Stimulated activated CD8-positive, alpha-beta memory T cell treated with anti-CD3 and anti-CD28 coated beads, Interleukin-15, amount 100 ng/mL, for 1 hour (primary cell): ENCODE measurements around the gene CDH4.
"Not testable (repeated sequence)": the region's sequence is repeated elsewhere in the genome, so short reads cannot be mapped to it uniquely, and the experiment has no call there.

Experiments
- DNase-seq: peaks from one replicate; pipeline ENCODE4 v3.0.0-alpha.2; 2020; ENCODE audit warnings: low read depth

Gene CDH4

DNA sequence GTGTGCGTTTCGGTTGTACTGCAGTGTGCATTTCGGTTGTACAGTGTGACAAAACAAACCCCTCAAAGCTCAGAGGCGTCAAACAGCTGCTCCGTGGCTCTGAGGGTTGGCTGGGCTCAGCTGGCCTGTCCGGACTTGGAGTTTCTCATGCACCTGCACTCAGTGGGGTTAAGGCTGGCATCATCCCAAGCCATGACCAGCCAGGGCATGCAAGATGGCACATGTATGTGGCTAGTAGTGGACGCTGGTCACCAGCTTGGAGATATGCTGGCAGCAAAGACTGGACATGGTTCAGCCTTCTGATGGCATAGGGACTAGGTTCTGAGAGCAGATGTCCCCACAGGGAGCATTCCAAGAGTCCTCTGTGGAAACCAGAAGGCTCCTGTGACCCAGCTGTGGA lies 187.2 kb downstream of the CDH4 start:
- DNase-seq, result no peak

DNA sequence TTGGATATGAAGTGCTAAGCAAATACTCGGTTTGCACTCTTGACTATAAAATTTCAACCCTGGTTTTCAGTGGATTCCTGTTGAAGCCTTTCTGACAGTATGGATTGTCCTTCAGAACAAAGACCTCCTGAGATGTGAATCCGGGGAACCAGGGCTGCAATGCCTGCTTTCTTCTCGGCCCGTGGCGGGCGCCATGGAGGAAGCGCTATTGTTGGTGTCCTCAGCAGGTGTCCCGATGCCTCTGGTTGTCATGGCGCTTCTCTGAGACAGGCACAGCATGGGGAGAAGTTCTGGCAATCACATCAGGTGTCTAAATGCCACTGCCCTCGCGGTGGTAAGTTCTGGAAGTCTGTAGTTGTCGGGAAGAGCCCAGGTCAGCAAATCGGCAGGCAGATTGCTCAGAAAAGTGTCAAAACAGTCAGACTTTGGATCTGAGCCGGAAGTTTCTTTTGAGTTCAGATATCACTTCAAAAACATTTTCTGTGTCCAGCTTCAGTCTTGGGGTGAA lies 188.5 kb downstream of the CDH4 start:
- no peak for DNase-seq

DNA sequence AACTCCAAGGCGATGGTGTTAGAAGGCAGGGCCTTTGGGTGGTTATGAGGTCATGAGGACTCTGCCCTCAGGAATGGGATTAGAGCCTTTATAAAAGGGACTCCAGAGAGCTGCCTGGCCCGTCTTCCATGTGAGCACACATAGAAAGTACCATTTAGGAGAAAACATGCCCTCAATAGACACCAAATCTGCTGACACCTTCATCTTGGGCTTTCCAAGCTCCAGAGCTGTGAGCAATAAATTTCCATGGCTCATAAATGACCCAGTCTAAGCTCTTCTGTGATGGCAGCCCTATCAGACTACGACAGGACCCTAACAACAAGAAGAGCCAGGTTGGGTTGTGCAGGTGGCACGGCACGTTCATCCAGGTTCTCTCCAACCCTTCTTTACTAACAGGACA lies 189.5 kb downstream of the CDH4 start:
- DNase-seq, result no peak

DNA sequence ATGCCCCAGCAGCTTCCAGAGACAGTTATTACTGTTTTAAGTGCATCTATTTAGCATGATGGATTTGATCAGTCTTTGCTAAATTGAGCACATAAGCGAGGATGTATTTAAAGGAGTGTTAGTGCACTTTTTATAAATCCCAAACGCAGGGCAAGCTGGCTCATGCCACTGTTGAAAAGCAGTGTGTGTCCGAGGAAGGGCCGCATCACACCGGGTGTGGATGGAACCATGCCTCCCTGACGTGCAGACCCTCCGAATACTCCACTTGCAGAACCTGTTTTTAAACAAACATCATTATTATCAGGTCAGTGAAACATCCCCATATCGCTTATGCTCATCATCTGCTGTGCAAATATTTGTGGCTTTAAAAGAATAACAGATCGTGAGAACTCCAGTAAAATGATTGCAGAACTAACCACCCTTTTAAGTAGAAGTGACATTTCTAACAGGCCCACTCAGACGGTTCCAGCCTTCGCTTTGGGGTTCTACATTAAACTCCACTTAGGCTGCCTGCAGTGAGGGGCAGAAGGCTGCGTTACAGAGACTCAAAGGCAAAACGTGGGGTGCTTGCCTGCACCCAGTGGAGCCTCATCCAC lies 190.1 kb downstream of the CDH4 start:
- no peak for DNase-seq

DNA sequence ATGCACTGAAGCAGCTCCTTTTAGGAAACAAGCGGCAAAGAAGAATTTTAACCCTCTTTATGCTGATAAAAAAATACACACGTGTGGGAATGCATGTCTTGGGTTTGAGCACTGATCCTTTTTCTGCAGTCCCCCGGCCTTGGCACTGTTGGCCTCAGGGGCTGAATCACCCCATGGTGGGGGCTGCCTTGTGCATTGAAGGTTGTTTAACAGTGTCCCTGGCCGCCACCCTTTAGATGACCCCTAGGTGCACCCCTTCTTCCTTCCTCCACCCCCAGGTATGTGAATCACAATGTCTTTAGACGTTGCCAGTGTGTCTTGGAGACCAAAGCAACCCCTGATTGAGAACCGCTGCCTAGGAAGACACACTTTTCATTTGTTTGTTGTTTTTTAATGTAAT lies 190.7 kb downstream of the CDH4 start:
- no peak for DNase-seq

DNA sequence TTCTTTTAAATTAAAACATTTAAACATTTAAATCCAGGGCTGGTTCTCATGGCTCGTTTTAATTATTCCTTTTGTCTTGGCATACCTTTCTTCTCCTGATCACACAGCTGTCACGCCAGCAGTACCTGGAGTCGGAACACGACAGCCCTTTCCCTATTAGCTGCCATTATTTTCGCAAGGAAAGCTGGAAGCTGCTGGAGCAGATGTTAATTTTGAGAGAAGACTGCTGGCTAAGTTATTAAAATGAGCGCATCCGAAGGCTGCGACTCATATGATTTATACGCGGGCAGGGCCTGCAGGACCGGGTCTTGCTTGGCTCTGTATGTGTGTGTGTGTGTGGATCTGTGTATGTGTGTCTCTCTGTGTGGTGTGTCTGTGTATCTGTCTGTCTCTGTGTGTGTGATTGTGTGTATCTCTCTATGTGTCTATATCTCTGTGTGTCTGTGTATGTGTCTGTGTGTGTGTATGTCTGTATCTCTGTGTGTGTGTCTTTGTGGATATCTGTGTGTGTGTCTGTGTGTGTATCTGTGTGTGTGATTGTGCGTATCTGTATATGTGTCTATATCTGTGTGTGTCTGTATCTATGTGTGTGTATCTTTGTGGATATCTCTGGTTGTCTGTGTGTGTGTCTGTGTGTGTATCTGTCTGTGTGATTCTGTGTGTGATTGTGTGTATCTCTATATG lies 191.5 kb downstream of the CDH4 start:
- no peak for DNase-seq

DNA sequence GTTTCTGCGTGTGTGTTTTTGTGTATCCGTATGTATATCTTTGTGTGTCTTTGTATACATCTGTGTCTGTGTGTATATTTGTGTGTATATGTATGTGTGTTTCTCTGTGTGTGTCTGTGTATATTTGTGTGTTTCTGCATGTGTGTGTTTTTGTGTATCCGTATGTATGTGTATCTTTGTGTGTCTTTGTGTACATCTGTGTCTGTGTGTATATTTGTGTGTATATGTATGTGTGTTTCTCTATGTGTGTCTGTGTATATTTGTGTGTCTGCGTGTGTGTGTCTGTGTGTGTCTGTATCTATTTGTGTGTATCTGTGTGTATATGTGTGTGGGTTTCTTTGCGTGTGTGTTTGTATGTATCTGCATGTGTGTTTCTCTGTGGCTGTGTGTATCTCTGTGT lies 192.6 kb downstream of the CDH4 start:
- no peak for DNase-seq

DNA sequence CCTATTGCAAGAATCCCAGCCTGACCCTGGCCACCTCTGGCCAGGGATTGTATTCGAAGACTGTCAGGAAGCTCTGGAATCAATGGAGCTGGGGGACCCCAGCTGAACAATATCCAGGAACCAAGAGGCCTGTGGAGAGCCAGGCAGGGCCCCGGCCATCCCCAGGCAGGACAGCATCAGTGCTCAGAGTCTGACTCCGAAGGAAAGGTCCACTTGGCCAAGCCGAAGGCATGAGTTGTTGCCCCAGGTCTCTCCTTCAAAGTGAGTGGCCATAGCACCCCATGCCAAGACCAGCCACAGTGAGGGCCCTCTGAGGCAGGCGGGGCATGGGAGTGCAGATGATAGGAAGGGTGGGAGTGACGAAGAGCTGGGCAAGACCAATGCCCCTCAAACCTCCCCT lies 193.1 kb downstream of the CDH4 start:
- DNase-seq, result no peak

DNA sequence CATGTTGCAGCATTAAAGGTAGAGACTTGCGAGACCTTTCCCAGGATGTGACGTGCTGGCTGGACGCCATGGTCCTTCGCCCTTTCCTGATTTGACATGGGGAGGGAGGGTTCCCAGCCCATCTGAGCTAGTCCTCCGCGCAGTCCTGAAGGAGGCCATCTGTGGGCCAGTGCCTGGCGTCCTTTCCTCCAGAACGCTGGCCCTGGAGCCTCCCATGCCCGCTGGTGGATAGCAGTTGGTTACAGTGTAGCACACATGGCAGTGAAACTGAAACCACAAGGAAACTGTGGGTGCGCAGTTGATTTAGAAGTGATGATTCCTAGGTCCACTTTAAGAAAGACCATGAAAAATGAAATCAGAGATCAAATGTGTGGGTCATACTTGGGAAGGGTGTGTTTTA lies 193.7 kb downstream of the CDH4 start:
- no peak for DNase-seq

DNA sequence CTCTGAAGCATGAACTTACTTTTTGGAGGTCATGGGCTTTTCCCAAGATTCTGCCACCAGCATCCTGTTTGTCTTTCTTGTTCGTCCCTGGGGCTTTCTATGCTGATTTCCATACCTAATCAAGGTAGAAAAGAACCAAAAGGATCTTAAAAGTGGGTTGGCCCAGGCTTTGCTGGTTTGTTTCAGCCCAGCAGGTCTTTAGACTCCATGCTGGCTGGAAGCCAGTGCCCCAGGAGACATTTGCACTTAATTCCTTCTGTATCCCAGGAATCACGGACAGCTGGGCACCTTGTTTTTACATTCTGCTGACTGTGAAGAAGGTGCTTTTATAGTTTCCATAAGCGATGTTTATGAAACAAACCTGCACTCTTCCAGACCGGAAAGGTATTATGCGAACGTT lies 195.9 kb downstream of the CDH4 start:
- DNase-seq, result no peak

DNA sequence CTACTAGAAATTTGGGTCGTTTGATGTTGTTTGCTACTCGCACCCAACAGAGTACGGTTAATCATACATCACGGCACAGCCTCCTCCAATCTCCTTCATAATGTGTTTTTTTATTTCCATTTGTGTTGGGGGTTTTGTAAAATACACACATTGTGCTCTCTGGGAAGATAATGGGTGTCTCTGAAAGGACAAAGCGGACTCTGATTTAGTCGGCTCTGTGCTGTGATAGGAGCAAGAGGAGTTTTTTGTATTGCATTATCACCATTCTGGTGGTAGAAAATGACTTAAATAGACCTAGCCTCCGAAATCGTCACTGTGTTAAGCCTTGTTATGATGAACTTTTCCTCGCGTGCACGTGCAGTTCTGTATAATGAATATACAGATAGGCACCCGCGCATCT lies 196.3 kb downstream of the CDH4 start:
- no peak for DNase-seq

DNA sequence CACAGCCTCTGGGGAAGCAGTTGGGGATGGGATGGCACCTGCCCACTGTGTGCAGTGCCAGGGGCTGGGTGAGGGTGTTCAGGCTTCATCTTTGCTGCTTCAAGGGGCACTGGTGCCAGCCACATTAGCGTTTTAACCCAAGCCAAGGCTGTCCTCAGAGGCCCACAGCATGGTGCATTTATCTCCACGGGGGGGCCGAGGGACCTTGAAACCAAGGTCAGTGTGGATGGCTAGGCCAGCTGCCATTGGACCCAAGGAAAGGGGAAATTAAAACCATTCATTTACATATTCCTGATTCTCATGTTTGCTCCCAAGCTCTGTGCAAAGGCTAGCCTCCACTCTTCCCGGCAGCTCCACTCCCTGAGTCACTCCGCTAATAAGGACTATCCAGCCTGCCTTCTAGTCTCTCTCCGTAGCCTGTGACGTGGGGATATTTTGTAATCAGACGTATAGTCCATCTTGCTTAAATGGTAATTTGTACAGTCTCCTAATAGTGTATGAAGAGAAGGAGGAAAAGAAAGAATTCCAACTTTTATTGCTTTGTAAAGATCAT lies 197.1 kb downstream of the CDH4 start:
- no peak for DNase-seq

DNA sequence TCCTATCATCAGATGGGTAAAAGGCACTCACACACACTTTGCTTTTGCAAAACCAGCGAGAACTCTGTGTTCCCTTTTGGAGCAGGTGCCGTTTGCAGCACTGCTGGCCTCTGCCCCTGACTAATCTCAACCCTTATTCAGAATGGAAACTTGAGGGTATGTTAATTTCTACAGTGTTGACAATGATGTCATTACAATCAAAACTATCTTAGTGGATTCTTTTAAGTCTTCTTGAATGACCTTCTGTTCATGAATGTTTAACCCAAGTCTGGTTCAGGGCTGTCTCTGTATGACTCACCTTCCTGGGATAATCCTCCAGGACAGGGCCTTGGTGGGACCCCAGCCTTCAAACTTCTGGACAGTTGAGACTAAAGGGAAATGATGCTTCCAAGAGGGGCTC lies 197.9 kb downstream of the CDH4 start:
- DNase-seq, result no peak

DNA sequence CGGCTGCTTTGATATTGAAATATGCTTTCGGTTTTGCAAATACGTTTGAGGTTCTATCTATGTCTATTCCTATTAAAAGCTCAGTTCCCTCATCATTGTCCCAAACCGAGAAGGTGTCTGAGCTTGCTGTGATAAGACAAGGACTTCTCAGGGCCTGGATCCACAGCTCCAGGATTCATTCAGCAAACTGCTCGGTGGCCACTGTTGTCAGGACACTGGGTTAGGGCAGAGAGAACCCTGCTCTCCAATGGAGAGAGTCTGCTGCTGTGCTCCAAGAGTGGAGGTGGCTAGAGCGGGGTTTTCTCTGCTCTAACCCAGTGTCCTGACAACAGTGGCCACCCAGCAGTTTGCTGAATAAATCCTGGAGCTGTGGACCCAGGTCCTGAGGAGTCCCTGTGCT lies 198.5 kb downstream of the CDH4 start:
- no peak for DNase-seq

DNA sequence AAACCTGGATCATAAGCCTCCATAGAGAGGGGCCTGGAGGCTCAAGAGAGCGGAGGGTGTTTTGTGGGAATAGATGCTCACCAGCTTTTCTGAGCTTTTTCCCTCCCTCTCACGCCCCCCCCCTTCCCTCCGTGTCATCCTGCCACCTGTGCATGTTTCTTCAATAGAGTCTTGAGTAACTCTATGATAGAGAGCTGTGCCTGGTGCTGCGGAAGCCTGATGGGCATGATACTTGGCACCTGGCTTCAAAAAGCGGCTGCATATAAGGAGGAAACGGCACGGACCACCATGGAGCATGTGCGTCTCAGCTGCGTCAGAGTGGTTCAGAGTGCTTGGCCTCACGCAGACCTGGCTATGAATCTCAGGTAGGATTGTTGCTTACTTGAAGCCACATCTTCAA lies 198.9 kb downstream of the CDH4 start:
- DNase-seq, result no peak

DNA sequence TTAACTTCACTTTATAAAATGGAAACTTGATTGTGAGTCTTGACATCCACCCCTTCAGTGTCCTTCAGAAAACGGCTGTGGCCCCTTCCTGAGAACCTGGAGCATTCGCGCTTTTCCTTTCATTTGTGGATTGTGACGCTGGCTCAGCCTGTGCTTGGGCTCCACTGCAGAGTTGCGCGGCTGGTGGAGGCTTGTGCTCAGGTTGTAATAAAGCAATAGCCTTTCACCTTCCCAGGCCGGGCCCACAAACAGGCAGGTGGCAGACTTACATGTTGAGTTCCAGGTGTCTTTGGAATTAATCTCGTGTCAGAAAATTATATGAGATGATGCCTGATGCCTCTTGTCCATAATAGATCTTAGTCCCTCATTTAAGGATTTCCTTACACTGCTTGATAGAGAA lies 199.9 kb downstream of the CDH4 start:
- DNase-seq, result no peak

DNA sequence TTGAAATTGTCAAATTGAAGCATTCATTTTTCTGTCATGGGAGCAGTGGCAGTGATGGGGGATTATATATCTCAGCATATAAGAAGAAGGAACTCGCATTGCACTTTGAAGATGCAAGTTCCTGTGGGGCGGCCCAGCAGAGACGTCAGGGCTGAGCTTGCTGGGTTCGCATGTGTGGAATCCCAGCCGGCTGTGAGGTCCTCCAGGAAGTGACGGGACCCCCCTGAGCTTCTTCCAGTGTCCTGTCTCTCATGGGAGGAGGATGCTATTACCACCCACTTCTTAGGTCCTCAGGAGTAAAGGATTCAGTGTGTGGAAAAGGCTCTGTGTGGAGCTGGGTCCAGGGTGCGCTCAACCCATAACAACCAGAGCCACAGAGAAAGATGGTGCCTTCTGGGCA lies 201.2 kb downstream of the CDH4 start:
- DNase-seq, result no peak

DNA sequence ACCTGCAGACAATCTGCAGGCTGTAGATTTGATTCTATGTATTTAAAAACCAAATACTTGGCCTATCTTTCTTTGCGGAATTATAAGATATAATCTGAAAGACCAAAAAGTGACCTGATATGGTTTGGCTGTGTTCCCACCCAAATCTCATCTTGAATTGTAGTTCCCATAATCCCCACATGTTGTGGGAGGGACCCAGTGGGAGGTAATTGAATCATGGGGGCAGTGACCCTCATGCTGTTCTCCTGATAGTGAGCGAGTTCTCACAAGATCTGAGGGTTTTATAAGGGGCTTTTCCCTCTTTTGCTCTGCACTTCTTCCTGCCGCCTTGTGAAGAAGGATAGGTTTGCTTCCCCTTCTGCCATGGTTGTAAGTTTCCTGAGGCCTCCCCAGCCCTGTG lies 201.6 kb downstream of the CDH4 start:
- DNase-seq, result not testable (repeated sequence)

DNA sequence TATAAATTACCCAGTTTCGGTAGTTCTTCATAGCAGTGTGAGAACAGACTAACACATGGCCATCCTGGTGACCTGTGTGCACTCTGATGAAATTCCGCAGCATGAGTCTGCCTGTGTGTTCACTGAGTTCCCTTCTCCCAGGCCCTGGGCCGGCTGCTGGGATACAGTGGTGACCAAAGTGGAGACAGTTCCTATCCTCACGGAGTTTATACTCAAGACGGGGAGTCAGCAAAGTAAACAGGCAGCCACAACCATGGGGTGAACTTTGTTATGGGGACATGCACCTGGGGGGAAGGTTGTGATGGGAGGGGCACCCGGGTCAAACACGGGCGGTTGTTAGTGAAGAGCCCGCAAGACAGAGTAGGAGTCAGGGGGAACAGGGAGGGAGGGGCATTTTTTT lies 202.0 kb downstream of the CDH4 start:
- no peak for DNase-seq

DNA sequence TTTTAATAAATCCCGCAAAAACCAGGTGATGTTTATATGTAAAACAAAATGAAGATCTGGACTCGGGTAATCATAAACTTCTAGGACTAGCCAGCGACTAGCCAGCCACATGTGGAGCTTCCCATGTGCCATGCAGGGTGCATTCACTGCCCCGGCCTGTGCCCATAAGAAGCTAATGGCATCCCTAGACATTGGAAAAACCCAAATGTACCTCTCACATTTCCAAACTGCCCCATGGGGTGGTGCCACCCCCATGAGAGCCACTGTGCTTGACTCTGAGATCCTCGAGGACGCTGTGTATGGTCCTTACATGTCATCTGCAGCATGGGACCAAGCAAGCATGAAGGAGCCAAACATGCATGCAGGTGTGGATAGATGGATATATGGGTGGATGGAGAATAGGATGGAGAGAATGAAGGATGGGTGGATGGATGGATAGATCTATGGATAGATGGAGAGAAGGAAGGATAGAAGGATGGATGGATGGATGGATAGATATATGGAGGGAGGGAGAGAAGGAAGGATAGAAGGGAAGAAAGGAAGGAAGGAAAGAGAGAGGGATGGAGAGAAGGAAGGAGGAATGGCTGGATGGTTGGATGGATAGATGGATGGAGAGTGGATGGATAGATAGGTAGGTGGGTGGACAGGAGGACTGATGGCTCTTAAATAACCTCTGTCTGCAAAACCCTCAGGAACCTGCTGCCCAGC lies 203.6 kb downstream of the CDH4 start:
- DNase-seq, result no peak

DNA sequence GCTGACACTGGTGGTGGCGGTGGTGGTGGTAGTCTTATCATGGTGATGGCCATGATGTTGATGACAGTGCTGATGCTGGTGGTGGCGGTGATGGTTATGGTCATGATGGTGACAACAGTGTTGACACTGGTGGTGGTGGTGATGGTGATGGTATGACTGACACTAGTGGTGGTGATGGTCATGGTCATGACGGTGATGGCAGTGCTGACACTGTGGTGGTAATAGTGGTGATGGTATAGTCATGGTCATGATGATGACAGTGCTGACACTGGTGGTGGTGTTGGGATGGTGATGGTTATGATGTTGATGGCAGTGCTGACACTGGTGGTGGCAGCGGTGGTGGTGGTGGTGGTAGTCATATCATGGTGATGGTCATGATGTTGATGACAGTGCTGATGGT lies 205.7 kb downstream of the CDH4 start:
- no peak for DNase-seq

DNA sequence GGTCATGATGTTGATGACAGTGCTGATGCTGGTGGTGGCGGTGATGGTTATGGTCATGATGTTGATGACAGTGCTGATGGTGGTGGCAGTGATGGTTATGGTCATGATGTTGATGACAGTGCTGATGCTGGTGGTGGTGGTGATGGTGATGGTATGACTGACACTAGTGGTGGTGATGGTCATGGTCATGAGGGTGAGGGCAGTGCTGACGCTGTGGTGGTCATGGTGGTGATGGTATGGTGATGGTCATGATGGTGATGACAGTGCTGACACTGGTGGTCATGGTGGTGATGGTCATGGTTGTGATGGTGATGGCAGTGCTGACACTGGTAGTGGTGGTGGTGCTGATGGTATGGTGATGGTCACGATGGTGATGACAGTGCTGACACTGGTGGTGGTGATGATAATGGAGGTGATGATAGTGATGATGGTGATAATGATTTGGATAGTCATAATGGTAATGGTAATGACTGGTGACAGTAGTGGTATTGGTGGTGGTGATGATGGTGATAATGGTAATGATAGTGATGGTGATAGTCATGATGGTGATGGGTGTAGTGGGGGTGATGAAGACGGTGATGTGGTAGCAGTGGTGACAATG lies 206.2 kb downstream of the CDH4 start:
- no peak for DNase-seq

DNA sequence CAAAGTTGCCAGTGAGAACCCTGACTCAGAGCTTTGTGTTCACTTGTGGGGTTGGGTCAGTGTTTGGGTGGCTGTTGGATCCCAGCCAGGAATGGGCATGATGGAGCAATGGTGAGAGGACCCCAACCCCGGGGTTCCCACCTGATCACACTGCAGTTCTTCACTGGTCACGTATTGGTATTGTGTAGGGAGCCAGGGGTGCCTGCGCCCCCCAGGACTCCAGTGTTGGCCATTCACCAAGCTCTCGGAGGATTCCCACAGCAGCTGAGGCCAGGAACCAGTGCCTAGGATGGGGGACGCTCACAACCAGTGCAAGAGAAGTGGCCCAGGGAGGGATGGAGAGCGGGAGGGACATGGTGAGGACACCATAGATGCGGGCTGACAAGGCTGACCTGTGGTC lies 207.2 kb downstream of the CDH4 start:
- DNase-seq, result no peak
